Measurements from ENCODE around the gene CROCC2. TPM values are rescaled to one million over a fixed set of nuclear protein-coding genes. Genes with fewer than 3 reads are reported as not detected.

Gene CROCC2
- total and polyA plus RNA-seq, 10 of the 15 experiments (the other 5 are each of a cell fraction or from before 2014, with no cell fraction given) = not detected

DNA sequence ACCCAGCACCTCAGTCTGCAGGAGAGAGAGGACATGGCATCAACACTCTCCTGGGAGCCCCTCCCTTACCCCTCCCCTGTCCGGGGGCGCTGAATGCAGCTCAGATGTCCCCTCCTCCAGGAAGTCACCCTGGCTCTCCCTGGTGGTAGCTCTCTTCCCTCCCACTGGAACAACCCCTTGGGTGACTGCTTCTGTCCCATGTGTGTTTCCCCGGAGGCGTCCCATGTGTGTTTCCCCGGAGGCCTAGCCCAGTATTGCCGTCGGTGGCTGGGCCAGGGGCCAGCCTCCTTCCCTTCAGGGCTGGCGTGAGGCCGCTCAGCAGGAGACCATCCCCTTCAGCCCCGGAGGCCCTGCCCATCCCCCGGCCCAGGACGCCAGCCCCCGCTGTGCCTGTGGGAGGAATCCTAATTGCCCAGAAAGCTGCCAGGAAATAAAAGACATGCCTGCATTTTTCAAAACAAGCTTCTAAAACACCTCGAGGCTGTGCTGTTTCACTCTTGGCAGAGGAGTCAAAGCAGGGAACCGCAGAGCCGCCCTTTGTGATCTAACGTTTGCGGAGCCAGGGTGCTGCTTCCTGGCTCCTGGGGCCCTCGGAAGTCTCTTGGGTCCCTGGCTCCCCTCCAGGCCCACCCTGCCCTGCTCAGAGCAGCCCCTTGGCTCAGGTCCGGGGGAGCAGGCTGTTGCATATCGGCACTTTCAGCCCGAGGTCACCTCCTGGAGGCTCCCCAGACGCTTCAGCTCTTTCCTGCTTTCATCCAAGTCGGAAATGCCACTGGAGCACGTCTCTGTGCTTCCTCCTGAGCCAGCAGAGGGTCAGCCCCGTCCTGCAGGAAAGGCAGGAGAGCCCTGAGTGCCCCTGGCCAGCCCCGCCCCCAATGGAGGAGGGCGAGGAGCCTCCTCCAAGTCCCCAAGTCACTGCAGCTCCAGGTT is 103.7 kb downstream of the CROCC2 start (continued):
- no peak for TF ChIP-seq PKNOX1 (IDR thresholded peaks at IDR 0.05)
- TF ChIP-seq EED (IDR thresholded peaks at IDR 0.05; ENCODE audit: low read depth) = no peak
- no peak for TF ChIP-seq POLR2AphosphoS2 (IDR thresholded peaks at IDR 0.05; ENCODE audit: low read depth, low read length)
- no peak for TF ChIP-seq ASH2L (IDR thresholded peaks at IDR 0.05; ENCODE audit: borderline replicate concordance, low read depth)

- no peaks in the 10 kb centered on the region for H3K36me3 ChIP-seq (ENCODE audit: control insufficient read depth in 2 of 2, insufficient read depth in 2 of 2, low read length in 1 of 2)
- POLR2A ChIA-PET = no interaction called here
- H3K4me1 ChIP-seq (ENCODE audit: control insufficient read depth, insufficient read depth, low read length) = no peaks in the 10 kb centered on the region
- CTCF ChIA-PET = no interaction called here
- no peaks in the 10 kb centered on the region for H4K20me1 ChIP-seq (ENCODE audit: control insufficient read depth, insufficient read depth)
- FAIRE-seq (no peak), DNase-seq (ENCODE audit: low read depth, low spot score) (no peak), ATAC-seq (no peak)
- BruUV-seq (replicated peaks) = no TSS peak
- intact Hi-C loops (cut with micrococcal nuclease; ENCODE audit: unreplicated experiment) (no loop called here), in situ Hi-C loops (cut with MboI) (no loop called here)
- H3K27me3 ChIP-seq (replicated peaks in 1 of 2; ENCODE audit: control insufficient read depth in 2 of 2, insufficient read depth in 2 of 2, low read length in 1 of 2) = peaks cover 0 to 2% of the 10 kb centered on the region in 2 experiments; a peak in 3 of 4 replicates
- no peak overlapping the region for H3K27ac ChIP-seq (ENCODE audit: control insufficient read depth, insufficient read depth)
- SMC1A ChIA-PET (ENCODE audit: uncharacterized antibody, unreplicated experiment) = no interaction called here
- no peaks in the 10 kb centered on the region for H3K79me2 ChIP-seq (ENCODE audit: control insufficient read depth, insufficient read depth, low read length)
- H3K4me3 ChIP-seq = no peak overlapping the region
- WGBS (ENCODE audit: insufficient coverage, insufficient replicate concordance, low lambda C conversion rate, missing lambda C conversion rate) = 40% methylated on average over 10 of the region's 12 CpGs
- H2AFZ ChIP-seq (ENCODE audit: control insufficient read depth, low read depth, low read length) = no peak overlapping the region
- H3K4me2 ChIP-seq (ENCODE audit: control insufficient read depth, insufficient read depth) = no peak overlapping the region
- H3K9me3 ChIP-seq (replicated peaks; ENCODE audit: control insufficient read depth, insufficient read depth, low read length) = no peaks in the 10 kb centered on the region
- H3K9ac ChIP-seq (ENCODE audit: control insufficient read depth, insufficient read depth, low read length) = no peak overlapping the region
- RAD21 ChIA-PET (ENCODE audit: unreplicated experiment) = interaction anchor here (0.5 kb wide), 1 partner anchor 36 kb away, joined by 3 read pairs; no protein-coding TSS in a partner anchor
- TF ChIP-seq MEF2A (IDR thresholded peaks at IDR 0.05; ENCODE audit: insufficient read depth, low read depth, low read length) (no peak), MEF2B (IDR thresholded peaks at IDR 0.05; ENCODE audit: partially characterized antibody, poor library complexity, severe bottlenecking) (no peak), CEBPB (IDR thresholded peaks at IDR 0.05; ENCODE audit: borderline replicate concordance in 1 of 2, low read depth in 2 of 2, low read length in 2 of 2) (no peak), ZZZ3 (IDR thresholded peaks at IDR 0.05; ENCODE audit: control insufficient read depth, insufficient read length, low read depth) (no peak), NR2C2 (IDR thresholded peaks at IDR 0.05; ENCODE audit: borderline replicate concordance, control insufficient read depth, insufficient read length, low read depth) (no peak), MTA3 (IDR thresholded peaks at IDR 0.05; ENCODE audit: borderline replicate concordance, low read length) (no peak), PAX8 (IDR thresholded peaks at IDR 0.05) (no peak), PBX3 (IDR thresholded peaks at IDR 0.05; ENCODE audit: insufficient replicate concordance, low read depth, low read length) (no peak)
- TF ChIP-seq, protein P1, sequence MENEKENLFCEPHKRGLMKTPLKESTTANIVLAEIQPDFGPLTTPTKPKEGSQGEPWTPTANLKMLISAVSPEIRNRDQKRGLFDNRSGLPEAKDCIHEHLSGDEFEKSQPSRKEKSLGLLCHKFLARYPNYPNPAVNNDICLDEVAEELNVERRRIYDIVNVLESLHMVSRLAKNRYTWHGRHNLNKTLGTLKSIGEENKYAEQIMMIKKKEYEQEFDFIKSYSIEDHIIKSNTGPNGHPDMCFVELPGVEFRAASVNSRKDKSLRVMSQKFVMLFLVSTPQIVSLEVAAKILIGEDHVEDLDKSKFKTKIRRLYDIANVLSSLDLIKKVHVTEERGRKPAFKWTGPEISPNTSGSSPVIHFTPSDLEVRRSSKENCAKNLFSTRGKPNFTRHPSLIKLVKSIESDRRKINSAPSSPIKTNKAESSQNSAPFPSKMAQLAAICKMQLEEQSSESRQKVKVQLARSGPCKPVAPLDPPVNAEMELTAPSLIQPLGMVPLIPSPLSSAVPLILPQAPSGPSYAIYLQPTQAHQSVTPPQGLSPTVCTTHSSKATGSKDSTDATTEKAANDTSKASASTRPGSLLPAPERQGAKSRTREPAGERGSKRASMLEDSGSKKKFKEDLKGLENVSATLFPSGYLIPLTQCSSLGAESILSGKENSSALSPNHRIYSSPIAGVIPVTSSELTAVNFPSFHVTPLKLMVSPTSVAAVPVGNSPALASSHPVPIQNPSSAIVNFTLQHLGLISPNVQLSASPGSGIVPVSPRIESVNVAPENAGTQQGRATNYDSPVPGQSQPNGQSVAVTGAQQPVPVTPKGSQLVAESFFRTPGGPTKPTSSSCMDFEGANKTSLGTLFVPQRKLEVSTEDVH (IDR thresholded peaks at IDR 0.05; ENCODE audit: low read depth, partially characterized antibody) = no peak
Observed at GRCh38 chr2:241010531-241011295, 104.6 kb downstream of the CROCC2 start.

Data from GM12878 (cell line).